Left ventricle myocardium superior (tissue), 1 donor: ENCODE results near the gene SERPINB10. TPM values are rescaled to one million over a fixed set of nuclear protein-coding genes. Genes with fewer than 3 reads are reported as not detected.
"Not testable (repeated sequence)": the region's sequence is repeated elsewhere in the genome, so short reads cannot be mapped to it uniquely, and the experiment has no call there.

Experiments
- ATAC-seq: fragments of 200-7000 bp; cut with Tn5 transposase; one replicate; pipeline ENCODE4 v1.9.1; 2020; ENCODE audit warnings: mild to moderate bottlenecking, moderate library complexity
- DNase-seq: peaks from one replicate; pipeline ENCODE4 v3.0.0-alpha.2; 2020
- intact Hi-C: fragments of 100-400 bp; cut with micrococcal nuclease; formaldehyde crosslinking; loops from one replicate; pipeline ENCODE4 v1.11.0; 2022
- total RNA-seq: library from RNA; stranded (reverse); fragmentation: NEBNext Ultra II Directional; extraction: Animal tissue kit (Norgen Biotek cat#: 25700); gene quantifications from one replicate; pipeline ENCODE4 v1.2.1, GENCODE V29; 2021
- donor health status: DM: no; HTN: yes; CAD: no; lungs with severe emphysema.

Gene SERPINB10
- total RNA-seq, 1 donor from 2014 or later, result not detected

DNA sequence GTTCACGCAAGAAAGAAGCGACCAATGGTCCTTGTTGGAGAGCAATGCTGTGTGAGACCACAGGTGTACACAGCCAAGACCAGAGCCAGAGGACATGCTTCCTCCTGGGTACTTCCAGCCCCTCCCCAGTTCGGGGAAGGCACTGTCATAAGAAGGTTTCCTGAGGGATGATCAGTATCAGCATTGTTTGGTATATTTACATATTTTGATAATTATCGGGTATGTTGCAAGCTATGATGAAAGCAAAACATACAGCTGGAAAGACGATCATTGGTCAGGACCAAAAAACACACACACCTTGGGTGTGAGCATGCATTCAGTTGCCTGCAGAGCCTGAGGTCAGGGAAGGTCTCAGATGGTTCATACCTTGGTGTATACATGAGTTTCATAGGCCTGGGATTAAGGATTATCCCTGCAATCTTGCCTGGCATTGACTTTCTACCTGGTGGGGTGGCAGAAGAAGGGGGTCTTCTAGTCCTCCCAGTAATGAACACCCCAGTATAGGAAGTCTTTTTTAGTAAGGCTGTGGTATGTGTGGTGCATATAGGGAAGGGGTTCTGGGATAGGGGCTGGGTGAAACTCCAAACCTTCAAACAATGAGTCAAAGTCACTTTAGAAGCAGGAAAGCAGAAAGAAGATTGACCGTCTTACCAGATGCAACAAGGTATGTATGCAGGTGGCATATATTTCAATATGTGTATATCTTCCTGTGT, 17.4 kb upstream of the SERPINB10 start:
- intact Hi-C loops, result no loop called here
- DNase-seq, result no peak
- no peak for ATAC-seq

DNA sequence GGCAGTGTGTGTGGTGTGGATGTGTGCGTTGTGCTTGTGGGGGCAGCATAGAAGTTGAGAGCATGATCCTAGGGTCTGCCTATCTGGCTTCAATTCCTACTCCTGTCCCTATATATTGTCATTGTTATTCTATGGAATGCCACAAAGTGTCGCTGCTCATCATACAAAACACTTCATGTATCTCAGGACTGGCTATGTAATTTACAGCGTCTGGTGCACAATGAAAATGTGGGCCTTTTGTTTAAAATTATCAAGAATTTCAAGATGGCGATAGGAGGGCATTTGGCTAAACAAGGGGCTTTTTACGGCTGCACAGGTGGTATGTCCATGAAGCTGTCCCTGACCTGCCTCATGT, 16.8 kb upstream of the SERPINB10 start:
- no peak for ATAC-seq

DNA sequence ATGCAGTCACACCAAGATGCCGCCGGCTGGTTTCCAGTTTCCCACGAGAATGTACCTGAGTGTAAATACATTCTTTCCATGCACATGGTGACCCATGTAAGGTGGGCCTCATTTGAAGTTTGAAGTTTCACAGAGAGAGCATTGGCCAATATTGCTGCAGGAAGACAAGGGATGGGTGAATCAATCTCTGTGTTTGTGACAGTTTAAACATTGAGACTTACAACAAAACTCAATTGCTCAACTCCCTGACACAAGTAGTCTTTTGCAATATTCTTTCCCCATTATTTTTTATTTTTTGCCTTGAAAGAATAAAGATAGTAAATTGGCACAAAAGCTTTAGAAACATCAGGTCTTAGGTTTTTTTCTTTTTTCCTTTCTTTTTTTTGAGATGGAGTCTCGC, 15.2 kb upstream of the SERPINB10 start:
- DNase-seq (no peak), ATAC-seq (no peak)
- intact Hi-C loops, result no loop called here

More for the DNA sequence above, 16.8 kb upstream of the SERPINB10 start:
- no peak for DNase-seq
- intact Hi-C loops, result no loop called here

DNA sequence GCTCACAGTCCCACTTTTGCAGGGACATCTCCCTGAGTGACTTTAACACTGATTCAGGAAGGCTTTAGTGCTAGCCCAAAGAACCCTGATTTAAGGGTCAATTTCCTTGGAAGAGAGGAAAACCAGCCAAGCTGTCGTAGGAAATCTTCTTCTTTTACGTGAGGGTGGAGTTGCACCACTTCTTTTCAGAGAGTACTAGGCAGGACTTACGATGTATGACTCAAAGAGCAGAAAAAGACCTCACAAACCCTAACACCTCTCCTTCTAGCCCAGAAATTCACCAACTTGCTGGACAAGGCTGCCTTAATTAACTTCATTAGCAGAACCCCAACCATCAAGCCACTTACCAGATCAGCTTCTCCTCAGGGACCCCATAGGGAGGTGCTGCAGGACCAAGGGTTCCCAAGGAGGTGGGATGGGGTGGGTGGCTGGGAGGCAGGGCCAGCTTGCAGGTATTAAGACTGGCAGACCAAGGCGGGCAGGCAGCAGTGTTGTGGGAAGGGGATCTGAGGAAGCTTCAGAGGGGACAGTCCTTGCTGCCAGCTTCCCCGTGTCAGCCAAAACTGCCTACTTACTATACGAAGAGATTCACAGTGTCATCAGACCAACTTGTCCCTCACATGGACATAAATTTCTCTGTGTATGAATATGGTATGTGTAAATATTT, 13.5 kb upstream of the SERPINB10 start:
- intact Hi-C loops, result no loop called here
- no peak for DNase-seq
- ATAC-seq, result no peak

DNA sequence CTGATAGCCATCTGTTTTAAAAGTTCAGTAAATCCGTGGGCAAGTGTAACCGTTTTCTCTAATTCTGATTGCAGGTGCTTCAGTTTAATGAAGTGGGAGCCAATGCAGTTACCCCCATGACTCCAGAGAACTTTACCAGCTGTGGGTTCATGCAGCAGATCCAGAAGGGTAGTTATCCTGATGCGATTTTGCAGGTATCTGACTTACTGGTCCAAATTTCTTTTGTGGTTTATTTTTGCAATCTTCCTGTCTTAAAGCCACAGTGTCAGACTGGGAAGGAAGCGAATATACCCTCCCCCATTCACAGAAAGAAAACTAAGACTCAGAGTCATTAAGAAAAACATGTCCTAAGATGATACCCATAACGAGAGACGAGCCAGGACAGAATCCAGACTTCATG, 12.6 kb upstream of the SERPINB10 start:
- ATAC-seq (no peak), DNase-seq (no peak)
- intact Hi-C loops, result no loop called here

DNA sequence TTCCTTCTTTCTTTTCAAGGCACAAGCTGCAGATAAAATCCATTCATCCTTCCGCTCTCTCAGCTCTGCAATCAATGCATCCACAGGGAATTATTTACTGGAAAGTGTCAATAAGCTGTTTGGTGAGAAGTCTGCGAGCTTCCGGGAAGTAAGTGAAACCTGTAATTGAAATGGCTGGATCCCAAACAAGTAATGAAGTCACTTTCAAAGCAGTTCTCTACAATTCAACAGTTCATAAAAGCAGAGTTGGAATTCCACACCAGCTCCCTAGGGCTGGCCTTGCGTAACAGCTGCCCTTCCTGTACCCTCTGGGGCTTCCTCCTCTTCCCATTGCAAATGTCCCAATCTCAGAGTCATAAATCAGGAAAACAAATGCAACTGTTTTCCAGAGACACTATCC, 10.7 kb upstream of the SERPINB10 start:
- ATAC-seq (no peak), DNase-seq (no peak)
- intact Hi-C loops, result no loop called here

DNA sequence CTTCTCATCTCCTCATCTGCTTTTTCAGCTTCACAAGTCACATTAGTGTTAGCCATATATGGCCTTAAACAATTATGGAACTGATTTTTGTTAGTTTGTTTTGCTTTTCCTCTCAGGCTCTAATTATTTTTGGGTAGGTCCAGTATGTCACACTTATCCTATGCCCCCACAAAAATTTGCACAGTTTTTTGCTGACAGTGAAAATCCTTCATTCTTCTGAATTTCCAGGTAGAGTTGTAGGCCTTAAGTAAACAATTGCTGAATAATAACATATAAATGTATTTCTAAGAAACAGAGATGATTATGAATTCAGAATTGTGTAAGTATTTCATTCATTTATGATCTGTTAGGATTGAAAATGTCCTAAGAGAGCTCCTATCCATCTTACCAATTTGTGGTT, 8.6 kb upstream of the SERPINB10 start:
- intact Hi-C loops, result no loop called here
- no peak for ATAC-seq
- DNase-seq, result no peak

DNA sequence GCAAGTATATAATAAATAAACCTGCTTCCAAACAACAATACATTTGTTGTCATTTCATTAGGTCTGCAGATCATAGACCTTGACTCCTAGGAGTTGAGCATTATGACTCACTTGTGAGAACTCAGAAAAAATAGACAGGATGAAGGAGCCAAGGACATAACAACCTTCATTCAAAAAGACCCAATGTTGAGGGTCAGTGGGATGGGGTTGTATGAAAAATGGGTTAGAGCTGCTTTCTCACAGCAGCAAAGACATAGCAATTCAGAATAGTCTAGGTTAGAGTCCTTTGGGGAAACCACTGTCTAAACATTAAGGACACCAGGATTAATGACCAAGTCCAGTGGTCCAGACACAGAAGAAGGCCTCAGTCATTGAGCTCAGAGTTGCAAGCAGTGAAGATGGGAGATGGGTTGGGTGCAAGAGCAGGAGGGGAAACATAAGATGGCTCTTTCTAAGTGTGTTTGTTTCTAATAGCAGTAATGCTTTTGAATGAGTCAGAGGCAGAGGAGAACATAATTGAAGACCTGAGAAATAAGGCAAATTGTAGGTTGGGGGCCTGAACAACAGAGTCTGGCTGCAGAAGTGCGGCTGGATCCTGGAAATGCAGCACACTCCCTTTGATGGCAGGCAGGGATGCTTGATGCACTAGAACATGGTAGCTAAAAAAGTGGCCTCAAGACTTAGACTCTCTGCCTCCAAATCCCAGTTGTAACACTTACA, 3.7 kb upstream of the SERPINB10 start:
- intact Hi-C loops, result no loop called here
- DNase-seq (no peak), ATAC-seq (no peak)

DNA sequence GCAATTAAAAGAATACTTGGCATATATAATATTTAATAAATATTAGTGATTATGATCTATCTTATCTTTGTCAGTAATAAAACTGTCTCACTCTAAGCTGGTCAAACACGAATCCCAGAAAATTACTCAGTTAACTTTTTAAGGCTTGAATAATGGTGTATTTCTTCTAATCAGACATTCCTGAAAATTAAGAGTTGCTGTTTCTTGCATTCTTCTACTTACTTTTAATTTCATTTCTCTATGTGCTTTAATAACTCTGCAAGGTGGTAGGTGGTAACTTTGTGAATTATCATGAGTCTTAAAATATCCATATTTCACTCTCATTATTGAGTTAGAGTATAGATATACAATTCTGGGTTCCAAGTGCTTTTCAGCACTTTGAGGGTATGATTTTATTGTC, 3.1 kb upstream of the SERPINB10 start:
- ATAC-seq (no peak), DNase-seq (no peak)
- intact Hi-C loops, result no loop called here

DNA sequence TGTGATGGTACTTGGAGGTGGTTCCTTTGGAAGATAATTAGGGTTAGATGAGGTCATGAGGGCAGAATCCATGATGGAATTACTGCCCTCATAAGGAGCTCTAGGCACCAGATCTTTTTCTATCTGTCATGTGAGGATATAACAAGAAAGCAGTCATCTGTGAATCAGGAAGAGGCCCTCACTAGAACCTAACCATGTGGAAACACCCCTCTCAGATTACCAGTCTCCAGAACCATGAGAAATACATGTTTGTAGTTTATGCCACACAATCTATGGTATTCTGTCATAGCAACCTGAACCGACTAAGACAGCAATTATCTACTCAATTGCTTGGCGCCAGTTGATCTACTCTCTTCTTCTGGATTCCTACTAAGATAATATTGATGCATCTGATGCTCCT, 2.4 kb upstream of the SERPINB10 start:
- no peak for ATAC-seq
- no peak for DNase-seq
- intact Hi-C loops, result no loop called here

DNA sequence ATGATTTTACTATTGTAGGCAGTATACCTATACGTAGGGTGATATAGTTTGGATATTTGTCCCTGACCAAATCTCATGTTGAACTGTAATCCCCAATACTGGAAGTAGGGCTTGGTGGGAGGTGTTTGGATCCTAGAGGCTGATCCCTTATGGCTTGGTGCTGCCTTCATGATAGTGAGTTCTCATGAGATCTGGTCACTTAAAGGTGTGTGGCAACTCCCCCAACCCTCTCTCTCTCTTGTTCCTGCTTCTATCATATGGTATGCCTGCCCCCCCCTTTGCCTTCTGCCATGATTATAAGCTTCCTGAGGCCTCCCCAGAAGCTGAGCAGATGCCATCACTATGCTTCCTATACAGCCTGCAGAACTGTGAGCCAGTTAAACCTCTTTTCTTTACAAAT, 1.7 kb upstream of the SERPINB10 start:
- intact Hi-C loops, result no loop called here
- DNase-seq (no peak), ATAC-seq (no peak)

DNA sequence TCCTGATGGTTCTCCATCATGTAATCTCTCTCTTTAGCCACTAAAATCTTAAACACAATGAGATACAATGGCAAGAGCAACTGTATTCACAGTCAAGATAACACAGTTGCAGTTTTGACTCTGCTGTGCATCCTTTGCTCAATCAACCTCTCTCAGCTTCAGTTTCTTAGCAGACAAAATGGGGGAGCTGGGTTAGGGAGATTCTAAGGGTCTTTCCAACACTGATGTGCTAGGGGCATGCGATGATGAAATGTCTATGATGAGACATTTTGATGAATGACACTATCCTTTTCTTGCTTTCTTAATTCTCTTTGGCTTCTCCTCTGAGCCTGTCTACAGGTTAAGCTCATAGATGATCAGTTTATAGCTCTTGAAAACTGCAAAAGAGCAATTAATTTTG, 1.1 kb downstream of the SERPINB10 start:
- intact Hi-C loops, result no loop called here
- ATAC-seq (no peak), DNase-seq (no peak)

DNA sequence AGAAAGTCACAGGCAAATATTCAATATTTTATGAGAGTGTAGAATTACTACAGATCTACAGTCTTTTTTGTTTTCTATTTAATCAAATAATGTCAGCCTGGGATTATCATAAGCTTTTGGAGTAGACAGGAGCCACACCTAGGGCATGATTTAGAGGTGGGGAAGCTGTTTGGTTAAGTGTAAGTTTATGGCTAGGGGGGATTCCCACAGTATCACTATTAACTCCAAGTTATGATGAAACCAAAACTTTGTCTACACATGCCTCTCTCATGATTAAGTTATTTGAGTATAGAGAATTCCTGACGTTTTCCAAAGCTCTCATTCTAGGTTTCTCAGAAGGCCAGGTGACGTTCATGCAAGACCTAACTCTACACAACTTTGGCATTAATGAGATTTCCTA, 2.1 kb downstream of the SERPINB10 start:
- intact Hi-C loops, result no loop called here

DNA sequence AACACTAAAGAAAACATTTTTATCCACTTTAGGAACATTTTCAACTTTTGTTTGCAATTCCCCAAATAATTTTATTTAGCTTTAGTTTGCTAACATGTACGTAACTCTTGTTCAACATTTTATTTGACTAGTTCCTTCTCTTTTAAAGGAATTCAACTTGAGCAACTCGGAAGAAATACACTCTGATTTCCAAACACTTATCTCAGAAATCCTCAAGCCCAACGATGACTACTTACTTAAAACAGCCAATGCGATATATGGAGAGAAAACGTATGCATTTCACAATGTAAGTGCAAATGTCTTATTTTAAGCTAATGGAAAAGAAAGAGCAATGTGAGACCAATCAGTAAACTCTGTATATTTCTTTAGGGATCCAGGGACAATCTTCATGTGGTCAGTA, 10.1 kb downstream of the SERPINB10 start:
- intact Hi-C loops, result no loop called here
- ATAC-seq, result no peak
- DNase-seq, result no peak

More for the DNA sequence above, 2.1 kb downstream of the SERPINB10 start:
- ATAC-seq (no peak), DNase-seq (no peak)

DNA sequence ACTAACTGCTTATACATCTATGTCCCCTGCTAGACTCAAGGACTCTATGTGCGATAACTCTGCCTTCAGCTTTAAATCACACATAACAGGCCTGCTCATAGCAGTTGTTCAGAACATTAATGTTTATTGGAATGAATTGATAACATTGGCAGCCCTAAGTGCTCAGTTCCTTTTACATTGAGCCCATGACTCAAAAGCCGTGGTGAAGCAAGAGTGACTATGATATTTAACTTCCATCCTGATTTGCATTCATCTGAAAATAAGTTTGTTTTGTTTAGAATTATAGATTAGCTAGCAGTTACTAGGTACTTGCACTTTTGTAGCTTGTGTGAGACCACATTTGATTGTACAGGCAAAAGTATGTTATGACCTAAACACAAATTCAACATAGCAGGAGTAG, 14.3 kb downstream of the SERPINB10 start:
- DNase-seq (no peak), ATAC-seq (no peak)
- intact Hi-C loops, result no loop called here

DNA sequence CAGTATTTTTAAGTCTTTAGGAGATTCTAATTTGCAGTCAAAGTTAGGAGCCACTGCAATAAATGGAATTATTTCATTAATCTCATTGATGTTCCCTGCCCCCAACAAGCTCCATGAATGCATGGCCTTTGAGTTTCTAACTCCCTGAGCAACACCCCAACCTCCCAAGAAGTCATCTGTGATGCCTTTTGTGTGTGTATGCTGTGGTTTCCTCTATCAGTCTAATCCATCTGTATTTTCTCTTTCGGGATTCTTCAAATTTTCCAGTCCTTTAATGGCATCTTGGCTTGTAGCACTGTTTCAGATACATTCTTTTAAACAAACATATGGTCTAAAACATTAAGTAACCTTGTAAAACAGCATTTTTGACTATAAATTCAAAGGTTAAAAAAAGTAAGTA, 16.8 kb downstream of the SERPINB10 start:
- intact Hi-C loops, result no loop called here
- no peak for ATAC-seq
- no peak for DNase-seq

DNA sequence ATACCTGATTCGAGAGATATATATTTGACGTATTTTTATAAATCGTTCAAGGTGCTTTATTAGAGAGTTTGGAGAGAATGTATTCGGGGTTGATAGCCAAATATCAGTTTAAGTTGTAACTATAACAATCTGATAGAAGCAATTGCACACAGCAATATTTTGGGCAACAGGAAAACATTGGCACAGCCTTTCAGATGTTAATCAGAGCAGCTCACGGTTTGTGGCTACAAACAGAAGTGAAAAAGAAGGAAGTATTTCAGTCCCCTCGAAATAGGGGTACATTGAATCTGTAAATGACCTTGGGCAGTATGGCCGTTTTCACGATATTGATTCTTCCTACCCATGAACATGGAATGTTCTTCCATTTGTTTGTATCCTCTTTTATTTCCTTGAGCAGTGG, 20.6 kb downstream of the SERPINB10 start:
- no peak for ATAC-seq
- DNase-seq, result no peak
- intact Hi-C loops, result no loop called here

DNA sequence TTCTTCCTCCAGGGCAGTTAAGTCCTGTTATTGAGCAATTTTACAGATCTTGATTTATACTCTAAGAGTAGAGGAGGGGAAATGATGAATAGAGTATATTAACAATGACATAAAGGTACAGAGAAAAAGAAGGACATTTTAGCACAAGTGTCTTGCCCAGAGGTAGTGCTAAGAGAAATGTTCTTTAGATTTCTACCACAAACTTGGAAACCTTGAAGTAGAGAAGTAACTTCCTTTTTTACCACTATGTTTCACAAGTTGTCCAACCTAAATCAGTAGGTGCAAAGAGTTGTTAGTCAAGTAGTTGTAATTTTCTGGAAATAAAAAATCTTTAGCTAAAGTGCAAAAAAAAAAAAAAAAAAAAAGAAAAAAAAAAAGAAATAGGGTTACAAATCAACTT, 21.6 kb downstream of the SERPINB10 start:
- not testable (repeated sequence) for ATAC-seq

DNA sequence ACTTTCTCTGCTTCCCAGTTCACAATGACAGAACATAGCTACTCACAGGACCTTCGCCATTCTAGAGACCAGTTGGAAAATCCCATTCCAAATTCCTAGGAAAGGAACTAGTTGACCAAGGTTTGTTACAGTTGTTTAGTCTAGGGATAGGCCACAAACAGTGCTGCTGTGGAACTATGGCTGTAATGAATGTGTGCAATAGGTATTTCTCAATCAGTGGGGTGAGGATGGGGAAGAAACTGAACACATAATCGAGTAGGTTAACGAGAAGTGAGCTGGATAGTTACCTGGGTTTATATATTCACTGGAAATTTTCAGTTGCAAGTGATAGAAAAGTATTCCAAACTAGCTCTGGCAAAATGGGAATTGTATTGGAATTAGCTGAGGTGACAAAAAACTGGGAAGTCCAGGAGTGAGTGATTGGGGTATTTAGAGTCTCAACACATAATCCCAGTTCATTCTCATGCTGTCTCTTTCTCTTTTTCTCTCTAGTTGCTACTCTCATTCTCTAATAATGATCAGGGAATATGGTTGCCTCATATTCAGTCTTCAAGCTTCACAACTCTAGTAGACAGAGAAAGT, 23.1 kb downstream of the SERPINB10 start:
- DNase-seq, result no peak
- intact Hi-C loops, result no loop called here
- ATAC-seq, result no peak

More for the DNA sequence above, 21.6 kb downstream of the SERPINB10 start:
- DNase-seq, intact Hi-C loops: not testable (repeated sequence)
